SW 1271 (cell line): ENCODE results near the gene STEEP1.

Experiments
- DNase-seq, 2 experiments: peaks; one replicate each; lab custom pipeline; 2025; lab: John Stamatoyannopoulos, UW

The STEEP1 gene

DNA sequence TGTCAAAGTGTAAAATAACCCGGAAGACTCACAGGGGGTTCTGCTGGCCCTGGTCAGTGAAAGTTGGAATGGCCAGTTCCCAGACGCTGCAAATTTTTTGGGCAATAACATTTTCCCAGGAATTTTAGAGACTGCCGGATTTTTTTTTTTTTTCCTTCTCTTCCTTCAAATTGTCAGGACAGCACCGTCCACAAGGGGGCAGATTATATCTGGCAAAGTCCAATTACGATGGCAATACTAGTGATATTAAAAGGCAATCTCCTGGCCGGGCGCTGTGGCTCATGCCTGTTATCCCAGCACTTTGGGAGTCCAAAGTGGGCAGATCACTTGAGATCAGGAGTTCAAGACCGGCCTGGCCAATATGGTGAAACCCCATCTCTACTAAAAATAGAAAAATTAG, 76.5 kb downstream of the STEEP1 start:
- DNase-seq = no peak
